GM18870 (cell line): ENCODE measurements around the gene FOXP1.

ENCODE experiments used
- ATAC-seq: cut with Tn5 transposase; IDR thresholded peaks from one replicate; pipeline ENCODE4 v1.9.1; 2021; ENCODE audit warnings: moderate library complexity; ENCODE audit not compliant: unreplicated experiment

Gene FOXP1

DNA sequence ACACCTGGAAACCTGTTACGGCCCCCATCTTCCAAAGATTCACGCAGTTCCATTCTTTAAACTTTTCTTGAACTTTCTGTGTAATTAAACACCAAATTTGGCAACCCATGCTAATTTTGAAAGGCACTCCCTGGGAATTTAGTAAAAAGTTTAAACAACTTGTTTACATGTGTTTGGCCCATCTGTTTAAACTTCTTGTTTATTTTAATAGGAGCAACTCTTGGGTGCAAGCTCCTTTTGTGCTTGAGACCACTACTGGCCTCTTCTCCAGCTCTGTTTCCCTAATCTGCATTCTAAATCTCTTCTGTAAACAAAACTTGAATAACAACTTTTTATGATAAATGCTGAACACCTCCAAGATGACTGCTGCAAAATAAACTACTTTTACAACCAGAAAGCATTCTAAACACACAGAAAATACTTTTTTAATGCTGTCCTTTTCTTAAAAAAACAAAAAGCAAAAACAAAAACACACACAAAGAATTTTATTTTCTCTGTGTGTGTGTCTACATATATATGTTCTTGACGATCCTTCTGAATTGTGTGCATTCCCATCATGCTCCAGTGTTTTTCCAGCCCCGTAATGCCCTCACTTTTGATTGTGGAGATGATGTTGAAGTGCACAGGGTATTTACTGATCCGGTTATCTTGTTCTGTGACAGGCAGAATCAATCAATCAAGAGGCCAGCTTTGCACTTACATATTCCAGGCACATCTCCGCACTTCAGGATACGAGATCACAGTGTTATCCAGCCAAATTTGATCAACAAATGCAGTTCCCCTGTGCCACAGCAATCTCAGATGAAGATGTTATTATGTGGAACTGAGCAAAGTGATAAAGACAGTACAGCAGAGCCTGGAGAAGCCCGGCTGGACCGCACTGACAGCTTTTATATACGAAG, 416.9 kb downstream of the FOXP1 start:
- no peak for ATAC-seq

DNA sequence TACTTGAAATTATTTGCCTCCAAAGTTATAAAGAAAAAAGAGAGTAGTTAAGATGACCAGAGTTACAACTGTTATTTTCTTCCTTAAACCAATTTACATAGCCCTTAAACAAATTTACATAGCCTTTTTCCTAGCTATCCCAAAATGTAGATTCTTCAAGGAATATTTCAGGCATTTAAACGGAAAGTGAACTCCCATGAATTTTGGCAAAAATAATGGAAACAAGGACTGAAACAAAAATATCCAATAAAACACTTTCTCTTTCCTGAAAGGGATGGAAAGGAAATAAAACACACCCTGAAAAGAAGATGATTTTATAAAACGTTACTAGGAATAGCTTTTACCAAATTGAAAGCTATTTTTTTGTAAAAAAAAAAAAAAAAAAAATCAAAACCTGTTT, 418.6 kb downstream of the FOXP1 start:
- no peak for ATAC-seq

DNA sequence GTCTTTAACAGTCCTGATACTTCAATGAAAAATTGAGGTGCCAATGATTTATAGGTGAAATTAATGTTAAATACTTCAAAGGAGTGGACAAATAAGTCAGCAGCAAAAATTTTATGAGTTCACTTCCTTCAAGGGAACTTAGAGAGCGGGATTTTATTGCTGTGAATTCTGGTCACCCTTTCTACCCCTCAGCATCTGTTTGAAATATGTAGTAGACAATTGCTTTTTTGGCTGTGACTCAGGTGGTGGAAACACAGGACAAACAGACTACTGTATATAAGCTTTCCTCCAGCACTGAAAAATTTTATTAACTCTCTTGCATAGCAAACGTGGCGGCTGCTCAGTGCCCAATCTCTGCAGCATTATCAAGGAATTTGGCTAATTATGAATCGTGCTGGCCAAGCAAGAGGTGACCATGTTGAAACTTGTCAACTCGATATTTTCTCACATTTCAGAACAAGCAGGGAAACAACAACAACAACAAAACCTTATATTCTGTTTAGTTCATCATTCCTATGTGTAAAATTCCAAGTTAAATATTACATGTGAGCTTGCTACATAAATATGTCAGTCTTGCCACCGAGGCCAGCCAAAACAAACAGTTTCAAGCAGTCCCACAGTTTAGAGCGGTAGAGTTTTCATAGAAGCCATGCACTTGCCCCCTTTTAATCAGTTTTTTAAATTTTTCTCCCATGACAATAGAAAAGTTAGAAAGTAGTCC, 420.2 kb downstream of the FOXP1 start:
- no peak for ATAC-seq

DNA sequence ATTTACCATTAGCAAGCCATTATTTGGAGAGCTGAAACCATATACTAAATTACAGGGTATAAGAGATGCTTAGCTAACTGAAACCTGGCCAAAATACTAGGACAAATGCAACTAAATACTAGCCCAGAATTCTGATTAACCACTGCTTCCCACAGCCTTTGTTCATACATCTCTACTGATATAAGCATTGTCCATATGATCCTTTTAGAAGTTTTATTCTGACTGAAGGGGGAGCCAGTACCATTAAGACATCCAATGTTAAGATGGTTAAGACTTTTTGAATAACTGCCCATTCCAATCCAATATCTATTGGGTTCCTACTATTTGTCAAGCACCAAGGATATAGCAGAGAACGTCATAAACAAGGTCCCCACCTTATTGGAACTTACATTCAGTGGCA, 421.3 kb downstream of the FOXP1 start:
- no peak for ATAC-seq

DNA sequence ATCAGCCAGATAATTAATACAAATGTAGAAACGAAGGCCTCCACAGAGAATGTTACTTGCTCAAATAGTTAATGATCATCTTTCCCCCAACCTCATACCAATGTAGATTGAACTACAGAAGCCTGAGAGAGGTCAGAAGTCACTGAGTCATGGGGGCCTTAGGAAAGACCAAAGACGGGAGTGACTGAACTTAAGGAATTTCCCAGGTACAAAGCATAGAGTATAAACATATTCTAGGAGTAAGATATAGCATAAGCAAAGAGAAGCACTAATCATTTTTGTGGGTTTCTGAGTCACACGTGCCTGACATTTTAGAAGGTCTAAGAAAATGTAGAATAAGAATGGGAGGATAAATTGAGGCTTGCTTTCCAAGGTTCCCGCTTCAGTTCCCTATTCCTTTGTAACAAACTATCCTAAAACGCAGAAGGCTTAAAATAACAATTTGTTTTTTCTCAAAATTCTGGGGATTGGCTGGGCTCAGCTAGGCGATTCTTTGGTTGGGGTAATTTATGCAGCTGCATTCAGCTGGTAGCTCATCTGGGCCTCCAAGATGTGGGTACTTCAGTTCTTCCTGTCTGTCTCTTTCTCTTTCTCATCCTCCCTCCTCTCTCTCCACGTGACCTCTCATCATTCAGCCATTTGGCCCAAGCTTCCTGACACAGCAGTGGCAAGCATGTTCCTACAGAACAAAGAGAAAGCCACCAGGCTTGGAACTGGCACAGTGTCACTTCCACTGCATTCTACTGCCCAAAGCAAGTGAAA, 422.6 kb downstream of the FOXP1 start:
- no peak for ATAC-seq

DNA sequence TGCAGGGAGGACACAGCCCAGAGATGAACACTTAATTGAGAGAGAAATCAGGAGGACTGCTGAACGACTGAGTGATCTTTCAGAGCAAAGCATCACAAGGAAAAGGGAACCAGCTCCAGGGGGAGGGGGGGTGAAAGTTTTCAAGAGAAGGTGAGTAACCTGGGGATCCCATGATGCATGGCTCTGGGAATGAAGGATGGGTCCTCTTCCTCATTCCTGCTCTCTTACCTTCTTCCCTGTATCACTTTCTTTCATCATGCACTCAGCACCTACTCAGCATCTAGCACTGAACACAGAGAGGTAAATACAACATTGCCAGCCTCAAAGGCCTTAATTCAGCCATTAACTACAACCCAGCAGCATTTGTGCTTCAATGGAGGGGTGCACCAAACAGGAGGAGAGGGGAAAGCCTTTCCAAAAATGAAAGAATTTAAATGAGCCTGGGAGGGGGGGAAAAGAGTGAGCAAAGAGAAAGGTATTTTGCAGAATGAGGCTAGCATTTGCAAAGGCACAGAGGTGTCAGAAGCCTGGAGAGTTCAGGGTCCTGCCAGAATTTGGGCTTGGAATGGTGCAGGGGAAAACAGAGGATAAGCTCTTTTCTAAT, 427.4 kb downstream of the FOXP1 start:
- no peak for ATAC-seq

DNA sequence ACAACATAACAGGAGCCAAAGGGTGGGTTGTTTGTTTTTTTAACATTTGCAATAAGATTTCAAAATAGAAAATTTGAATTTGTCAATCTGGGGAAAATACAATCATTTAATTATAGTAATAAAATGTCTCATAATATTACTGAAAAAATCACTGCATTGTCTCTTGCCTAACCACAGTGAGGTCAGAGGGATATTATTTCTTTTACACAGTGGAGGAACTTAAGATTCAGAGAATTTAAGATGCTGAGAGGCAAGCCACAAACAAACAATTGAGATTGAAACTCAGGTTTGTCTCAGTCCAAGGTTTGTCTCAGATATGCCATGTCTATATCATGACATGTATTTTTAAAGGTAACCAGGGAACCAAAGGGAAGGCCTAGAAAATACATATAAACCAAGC, 428.7 kb downstream of the FOXP1 start:
- no peak for ATAC-seq

DNA sequence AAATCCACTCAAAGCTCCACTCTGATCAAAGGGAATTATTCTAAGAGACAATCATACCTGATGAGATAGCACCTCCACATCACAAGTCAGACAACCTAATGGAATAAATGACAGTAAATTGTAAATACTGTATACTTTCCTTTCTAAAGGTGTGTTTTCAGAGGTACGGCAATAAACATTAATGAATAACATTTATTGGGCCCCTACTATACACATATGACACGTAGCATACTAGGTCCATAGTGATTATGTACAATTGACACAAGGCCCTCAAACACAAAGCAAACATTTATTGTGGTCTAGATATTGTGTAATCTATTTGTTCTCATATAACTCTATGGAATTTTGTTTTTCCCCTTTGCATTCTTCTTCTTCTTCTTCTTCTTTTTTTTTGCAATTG, 429.8 kb downstream of the FOXP1 start:
- no peak for ATAC-seq

DNA sequence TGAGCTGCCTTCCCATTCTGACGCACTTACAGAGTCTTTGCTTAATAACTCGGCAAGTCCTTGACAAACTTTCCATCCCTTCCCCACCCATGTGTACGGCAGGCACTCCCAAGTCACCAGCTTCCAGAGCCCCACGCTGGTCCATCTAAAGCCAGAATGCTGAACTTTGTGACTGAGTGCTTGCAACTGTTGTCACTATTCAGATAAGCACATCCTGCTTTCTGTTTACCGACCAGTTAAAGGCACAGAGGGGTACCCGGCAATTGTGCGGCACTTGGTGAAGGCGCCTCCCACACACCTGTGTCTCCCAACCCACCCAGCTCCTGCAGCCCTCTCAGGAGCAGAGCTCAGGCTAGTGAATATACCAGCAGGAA, 430.6 kb downstream of the FOXP1 start:
- no peak for ATAC-seq

DNA sequence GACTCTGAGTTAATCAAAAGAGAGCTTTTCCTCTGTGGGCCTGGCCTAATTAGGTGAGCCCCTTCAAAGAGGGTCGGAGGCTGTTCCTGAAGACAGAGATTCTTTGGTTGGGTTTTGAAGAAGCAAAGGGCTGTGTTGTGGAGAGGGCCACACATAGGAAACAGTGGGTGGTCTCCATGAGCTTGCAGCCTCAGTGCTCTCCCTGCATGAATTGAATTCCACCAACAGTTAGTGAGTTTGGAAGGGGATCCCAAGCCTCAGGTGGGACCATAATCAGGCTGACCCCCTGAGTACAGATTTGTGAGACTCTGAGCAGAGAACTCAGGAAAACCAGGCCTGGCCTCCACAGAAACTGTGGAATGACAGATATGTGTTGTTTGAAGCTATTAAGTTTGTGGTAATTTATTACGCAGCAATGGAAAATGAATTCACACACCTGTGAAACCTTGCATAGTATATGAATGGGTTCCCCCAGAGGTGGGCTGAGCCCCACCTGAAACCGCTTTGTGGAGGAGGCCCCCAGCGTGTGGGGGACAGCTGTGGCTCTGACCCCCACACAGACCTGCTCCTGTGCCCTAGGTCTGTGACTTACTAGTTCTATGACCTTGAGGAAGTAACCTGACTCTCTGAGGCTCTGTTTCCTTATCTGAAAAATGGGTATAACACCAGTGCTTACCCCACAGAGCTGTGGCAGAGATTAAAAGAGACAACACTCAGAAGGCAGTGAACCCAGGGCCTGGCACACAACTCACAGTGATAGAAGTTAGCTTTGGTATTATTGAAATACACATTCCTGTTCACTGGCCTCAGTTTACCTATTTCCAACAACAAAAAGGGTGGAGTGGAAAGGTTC, 431.3 kb downstream of the FOXP1 start:
- ATAC-seq, result no peak

DNA sequence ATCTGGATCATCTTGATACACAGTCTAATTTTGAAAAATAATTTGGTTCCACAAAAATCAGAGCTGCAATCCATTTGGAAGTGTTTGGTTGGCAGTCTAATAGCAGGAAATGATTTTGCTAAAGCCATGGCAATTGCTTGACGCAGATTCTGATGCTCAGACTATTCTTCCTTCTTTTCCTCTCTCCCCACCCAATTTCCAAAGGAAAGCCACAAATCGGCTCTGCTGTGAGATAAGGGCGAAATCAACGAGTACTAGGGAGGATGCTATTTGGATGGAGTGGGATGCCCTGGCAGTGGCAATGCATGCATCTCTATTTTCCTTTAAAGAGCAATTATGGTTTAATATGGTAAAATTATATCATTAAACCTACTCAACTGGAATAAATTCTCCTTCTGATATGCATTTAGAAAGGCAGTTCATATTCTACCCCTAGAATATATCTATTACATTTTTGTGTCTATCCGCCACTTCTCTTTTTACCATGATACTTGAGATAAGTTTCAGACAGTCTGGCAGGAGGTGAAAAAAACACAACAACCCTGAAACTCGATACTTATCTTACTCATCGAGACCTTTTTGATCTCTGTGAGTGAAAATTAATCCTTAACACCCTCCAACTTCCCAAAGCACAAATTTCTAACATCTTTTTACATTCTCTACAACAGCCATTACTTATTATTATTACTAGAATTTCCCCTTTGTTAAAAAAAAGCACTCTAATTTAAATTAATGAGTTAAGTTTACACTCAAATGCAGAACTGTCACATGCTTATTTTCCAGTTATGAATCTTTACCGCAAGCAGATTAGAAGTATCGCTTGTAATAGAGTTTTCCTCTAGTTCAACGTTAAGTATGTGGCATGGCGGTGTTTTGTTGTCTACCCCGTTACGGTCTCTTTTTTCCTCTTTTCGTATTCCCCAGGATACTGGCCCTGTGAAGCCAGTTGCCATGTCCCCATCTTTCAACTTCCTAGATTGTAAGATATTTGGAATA, 433.3 kb downstream of the FOXP1 start:
- ATAC-seq, result no peak

DNA sequence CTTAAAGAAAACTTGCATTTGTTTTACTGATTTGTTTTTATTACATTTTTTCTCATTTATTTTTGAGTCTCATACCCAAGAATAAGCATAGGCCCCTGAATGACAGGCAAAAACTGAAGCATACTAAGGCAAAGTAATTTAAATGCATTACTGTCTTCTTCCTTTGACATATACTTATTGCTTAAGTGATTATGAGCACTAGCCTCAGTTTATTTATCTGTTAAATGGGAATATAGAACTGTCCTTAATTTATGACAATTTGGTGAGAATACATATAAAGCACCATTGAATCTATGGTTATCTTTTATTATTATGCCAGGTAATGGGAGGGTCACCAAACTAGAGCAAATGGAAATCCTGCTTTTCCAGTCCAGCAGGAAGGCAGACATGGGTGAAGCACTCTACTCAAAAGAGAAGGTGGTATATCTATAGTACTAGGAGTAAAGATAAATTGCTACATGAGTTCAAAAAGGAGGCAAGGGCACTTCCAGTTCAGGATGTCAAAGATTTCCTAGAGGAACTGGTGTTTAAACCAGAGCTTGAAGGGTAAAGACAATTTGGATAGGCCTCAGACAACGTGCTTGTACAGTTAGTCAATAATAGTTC, 435.0 kb downstream of the FOXP1 start:
- ATAC-seq, result no peak

DNA sequence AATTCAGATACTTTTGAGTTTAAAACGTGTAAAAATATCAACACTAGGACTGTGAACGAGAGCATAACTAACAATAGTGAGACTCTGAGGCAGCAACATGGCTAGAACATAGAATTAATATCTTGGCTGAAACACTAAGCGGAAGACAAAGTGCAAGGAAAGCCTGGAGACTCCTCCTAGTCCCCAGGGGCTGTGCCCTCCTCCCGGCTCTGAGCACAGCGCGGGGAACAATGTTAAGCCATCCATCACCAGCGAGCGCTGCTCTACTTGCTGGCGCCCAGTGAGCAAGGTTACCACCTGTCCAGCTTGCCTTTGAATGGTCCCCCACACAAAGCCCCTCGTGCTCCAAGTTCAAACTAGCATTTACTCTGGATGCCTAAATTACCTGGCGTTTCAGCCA, 436.9 kb downstream of the FOXP1 start:
- ATAC-seq, result no peak

DNA sequence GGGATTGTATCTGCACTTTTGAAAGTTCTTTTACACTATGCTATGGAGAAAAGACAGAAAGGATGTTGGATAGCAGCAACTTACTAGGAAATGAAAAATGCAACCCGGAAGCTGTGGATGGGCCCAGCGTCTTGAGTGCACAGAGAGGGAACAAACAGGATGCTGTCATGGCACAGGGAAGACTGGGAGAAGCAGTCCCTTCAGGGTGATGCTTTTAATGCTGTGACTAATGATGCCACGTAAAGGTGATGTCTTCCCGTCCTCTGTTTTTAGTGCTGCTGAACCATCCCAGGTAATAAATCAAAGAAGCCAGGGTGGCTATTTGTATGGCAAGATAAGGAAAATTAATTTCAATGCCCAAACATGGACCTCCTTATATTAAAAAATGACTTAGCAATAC, 437.6 kb downstream of the FOXP1 start:
- ATAC-seq, result no peak

DNA sequence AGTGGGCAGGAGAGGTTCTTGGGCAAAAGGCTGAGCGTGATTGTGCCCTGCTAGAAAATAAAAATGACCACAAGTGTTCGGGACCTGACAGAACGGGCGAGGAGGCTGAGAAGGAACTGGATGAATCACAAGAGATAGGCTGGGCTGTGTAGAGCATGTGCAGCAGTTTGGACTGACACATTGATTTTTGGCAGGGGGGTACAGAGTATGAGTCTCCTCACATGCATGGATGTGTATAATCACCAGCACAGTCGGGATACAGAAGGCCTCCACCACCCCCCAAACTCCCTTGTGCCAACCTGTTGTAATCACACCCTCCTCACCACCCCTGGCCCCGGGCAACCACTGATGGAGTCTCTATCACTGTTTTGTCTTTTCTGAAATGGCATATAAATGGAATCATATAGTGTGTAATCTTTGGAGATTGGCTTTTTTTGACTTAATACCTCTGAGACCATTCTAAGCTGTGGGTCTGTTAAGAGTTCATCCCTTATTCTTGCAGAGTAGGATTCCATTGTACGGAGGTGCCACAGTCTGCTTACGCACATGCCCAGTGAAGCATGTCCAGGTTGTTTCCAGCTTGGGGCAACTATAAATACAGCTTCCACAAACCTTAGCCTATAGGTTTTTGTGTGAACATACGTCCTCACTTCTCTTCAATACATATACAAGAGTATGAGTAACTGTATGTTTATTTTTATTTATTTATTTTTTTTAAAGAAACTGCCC, 438.8 kb downstream of the FOXP1 start:
- ATAC-seq, result no peak

DNA sequence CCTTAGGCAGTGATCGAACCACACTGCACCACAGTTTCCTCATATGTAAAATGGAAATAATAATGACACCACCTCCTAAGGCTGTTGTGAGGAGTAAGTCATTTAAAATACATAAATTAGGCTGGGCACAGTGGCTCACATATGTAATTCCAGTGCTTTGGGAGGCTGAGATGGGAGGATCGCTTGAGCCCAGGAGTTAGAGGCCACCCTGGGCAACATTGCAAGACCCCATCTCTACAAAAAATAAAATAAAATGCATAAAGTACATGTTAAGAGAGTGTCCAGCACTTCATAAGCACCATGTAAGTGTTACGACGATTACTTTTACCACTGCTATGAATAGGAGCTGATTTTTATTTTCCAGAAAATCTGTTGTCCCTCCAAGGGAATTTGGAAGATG, 440.0 kb downstream of the FOXP1 start:
- no peak for ATAC-seq

DNA sequence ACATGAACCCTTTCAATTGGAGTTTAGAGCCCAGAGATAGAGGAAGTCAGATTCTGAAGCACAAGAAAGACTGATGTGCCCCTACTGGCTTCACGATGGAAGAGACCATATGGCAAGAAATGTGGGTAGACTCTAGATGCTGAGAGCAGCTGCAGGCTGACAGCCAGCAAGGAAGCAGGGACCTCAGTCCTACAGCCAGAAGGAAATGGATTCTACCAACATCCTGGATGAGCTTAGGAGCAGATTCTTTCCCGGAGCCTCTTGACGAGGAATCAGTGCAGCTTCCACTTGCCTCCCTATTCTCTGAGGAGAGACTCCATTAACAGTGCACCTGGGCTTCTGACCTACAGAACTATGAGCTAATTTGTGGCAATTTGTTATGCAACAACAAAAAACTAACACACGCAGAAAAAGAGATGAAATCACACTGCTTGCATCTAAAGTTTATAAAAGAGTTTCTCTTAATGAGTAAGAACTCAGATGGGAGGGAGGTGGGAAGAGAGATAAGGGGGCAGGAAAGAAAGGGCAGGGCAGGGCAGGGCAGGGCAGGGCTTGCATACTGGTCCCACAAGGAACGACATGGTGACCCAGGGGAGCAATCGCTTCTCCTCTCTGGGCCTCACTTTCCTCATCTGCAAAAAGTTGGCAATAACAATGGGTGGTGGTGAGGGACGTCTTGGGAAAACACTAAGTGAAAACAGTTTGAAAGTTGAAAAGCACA, 440.9 kb downstream of the FOXP1 start:
- ATAC-seq, result no peak
